NCI-H2227 treated with DMSO at 0.1 percent for 48 hours (cell line): ENCODE data around the gene LRFN2.

Experiments used
- DNase-seq: peaks from one replicate; lab custom pipeline; 2025; lab: John Stamatoyannopoulos, UW

Gene LRFN2

DNA sequence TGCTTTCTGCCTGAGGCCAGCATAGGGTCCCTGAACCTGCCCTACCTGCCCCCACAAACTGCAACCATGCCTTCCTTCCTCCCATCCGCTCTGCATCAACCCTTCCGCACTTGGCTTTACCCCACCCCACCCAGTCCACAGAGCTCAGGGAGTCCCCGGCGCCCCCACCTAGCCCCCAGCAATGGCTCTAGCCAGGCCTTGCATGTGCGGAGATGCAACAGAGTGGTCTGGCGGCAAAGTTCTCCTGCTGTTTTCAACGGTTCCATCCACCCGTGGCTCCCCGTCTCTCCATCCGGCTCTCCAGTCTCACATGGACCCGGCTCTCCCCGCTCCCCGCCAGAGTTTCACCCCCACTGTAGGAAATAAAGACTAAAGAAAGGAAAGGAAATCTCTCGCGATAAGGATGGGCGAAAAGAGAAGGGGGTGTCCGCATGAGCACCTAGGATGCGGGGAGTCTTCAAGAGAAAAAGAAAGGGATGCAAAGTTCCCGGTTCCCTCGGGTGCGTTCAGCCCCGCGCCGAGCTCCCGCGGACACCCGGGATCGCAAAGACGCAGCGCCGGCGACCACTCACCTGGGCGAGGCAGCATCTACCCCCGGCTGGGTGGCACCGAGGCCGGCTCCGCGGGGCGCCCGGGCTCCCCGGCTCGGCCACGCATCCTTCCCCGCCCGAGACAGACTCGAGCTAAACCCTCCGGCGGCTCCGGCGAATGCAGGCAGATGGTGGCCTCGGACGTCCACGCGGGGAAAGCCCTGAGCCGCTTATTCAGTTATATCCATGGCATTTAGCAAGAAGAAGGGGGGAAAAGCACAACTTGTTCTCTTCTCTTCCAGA is 579 bp downstream of the LRFN2 start:
- DNase-seq = peak; percentile 2

- peak; percentile 6 for DNase-seq
These were observed 1.4 kb downstream of the LRFN2 start for GRCh38 chr6:40585651-40586269.

GRCh38 chr6:40585223-40585622 is 1.9 kb downstream of the LRFN2 start:
- DNase-seq = no peak

DNA sequence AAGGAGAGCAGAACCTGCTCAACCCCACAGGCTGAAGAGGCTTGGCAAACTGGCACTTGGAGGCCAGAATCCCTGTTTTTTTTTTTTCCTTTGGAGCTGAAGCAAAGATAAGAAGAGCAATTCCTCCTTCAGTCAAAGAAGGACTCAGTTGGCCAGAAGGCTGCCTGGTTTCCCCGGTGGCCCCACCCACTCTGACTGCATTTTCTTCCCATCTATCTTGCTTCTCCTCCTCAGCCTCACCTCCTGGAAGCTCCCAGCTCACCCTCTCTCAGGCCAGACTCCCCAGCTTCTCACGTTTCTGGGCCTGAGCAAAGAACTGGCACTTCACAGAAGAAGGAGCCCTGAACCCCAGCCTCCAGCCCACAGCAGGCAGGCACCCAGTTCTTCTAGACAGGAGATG is 2.4 kb downstream of the LRFN2 start:
- DNase-seq = no peak

DNA sequence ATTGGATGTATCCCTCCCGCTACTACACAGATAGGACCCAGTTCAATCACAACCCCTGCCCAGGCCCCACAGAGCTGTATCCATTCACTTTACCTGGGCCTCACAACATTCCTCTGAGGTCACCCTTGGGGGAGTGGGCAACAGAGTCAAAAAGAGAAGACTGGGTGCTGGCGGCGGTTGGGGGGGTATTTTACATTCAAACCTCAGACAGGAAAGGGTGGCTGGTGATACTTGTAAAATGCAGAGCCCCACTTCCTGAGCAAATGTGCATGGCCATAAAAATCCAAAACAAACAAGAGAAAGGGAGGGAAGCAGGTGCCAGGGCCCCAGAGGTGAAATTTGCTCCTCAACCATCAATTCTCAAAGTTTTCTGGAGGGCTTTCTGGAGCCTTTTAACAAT is 3.5 kb downstream of the LRFN2 start:
- DNase-seq = no peak

- DNase-seq = no peak
These were observed 4.3 kb downstream of the LRFN2 start for GRCh38 chr6:40582892-40583291.

DNA sequence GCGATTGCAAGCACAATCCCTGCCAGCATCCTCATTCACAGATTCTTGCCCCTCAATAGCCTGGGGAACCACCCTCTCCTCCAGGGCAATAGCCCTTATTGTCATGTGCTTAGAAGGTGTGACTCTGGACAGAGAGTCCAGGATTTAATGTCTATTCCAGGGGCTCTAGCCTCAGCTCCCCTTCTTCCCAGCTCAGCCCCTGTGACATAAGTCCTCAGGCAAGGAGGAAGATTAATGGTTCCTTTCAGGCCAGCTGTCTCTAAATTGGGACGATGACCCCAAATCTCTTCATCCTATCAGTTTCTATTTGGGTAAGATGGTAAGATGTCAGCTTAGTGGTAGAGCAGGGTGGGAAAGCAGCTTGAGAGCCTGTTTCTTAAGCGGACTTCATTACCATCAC is 8.1 kb downstream of the LRFN2 start:
- DNase-seq = no peak

DNA sequence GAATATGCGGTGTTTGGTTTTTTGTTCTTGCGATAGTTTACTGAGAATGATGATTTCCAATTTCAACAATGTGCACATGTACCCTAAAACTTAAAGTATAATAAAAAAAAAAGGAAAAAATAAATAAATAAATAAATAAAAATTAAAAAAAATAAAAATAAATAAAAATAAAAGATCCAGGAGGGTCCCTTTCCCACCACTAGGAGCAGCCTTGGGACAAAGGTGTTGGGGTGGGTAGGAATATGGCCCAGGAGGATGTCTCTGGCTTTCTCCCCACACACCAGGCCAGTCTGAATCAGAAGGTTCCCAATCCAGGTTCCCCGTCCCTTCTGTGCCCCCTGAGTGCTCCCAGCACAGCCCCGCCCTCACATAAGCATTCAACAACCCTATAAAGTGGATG is 9.5 kb downstream of the LRFN2 start:
- no peak for DNase-seq

GRCh38 chr6:40573221-40573620 is 13.9 kb downstream of the LRFN2 start:
- no peak for DNase-seq

DNA sequence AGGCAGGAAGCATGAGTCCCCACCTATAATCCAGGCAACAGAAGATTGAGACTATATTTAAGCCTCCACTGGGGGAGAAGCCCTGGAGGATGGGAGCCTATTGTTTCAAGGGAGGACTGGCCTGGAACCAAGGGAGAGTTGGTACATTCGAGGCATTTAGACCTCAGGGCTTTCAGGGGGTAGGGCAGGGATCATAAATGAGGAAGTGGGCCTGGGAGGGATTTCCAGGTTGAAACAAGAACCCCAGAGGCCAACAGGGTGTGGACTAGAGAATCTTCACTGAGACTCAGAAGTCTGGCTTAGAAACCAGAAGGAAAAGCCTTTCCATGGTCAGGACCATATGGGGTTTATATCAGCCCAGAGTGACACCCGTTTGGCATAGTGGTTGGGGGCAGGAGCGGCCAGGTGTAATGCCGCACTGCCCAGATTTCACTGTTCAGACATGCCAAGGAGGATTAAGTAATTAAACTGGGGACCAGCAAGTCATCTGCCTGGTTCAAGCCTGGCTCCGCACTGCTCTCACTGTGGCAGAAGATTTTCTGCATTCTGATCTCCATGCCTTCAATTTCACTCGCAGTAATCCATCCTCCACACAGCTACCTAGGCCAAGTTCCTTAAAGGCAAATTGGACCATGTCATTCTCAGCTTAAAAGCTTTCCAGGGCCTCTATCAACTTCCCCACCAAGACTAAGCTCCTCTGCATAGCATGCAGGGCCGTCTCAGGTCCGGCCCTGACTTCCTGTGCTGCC is 17.8 kb downstream of the LRFN2 start:
- no peak for DNase-seq

DNA sequence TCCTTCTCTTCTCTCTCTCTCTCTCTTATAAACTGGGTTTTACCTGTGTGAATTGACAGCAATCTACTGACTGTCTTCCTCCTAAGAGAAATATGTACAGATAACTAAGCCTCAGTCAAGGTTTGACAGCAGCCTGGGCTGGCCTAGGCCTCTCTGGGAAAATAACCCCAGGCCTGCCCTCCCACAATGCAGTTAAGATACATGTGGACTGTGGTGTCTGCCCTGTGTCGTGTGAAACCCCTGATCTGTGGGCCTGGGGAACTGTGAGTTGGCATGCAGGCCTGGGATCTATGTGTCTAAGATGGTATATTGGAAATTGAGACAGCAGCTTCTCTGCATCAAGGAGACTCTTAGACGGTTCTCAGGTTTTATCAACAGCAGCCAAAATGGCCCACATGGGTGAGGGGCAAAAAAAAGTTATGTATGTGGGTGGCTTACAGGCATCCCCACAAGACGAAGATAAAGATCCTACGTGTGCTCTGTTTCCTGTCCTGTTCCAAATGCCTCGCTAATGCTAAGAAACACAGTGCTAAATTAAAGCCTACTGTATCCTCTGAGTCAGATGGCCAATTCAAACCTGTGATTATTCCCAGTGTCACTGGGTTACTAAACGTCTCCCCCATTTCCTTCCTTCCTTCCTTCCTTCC is 19.0 kb downstream of the LRFN2 start:
- DNase-seq = no peak

DNA sequence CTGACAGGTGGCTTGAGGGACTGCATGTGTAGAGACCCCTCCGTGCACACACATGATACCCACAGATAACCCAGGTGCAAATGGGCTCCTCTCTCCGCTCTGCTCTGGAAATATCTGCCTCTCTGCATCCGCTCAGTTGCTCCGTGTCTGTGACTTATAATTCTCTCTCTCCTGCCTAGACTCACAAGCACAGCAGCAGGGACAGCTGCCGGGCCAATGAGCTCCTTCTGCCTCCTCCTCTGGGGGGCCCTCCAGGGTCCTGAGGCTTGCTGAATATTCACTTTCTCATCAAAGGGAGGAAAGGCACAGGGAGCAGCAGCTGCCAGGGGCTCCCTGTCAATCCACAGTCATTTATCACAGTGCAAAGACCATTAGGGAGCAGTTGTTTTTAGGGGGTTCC is 24.1 kb downstream of the LRFN2 start:
- DNase-seq = no peak

GRCh38 chr6:40559056-40559455 is 28.1 kb downstream of the LRFN2 start:
- DNase-seq = no peak

DNA sequence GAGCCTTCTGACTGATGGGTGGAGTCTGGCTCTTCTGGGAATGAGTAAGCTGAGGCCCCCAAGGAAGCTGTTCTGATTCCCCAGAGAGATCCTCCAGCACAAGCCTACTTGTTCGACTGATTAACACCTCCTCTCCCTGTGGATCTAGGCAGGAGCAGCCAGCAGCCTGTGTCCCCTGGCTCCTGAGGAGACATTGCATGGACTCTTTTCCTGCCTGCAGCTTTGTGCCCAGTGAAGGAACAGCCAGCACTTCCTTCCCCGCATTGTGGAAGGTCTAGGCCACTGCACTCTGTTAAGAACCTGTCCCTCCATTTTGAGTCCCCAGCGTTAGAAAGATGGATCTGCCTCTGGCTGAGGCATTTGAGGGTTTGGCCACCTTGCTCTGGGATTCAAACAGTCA is 29.1 kb downstream of the LRFN2 start:
- no peak for DNase-seq

GRCh38 chr6:40556881-40557280 is 30.3 kb downstream of the LRFN2 start:
- no peak for DNase-seq

GRCh38 chr6:40556023-40556422 is 31.1 kb downstream of the LRFN2 start:
- no peak for DNase-seq

DNA sequence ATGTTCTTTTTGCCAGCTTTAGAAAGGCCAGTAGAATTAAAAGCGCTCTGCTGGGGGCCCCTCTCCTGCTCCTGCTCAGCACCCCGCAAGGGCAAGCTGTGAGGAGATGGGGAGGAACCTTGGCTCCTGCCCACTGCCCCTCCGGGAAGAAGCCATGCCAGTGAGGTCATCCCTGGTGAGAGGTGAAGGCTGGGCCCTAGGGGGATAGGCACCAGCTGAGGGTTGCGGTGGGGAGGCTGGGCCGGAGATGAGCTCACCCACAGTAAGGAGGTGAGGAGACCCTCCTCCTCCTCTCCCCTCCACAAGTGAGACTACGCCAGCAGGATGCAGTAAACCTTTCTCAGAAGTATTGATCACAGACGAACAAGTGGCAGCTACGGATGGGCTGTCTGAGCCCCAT is 32.1 kb downstream of the LRFN2 start:
- DNase-seq = no peak

GRCh38 chr6:40552941-40553340 is 34.2 kb downstream of the LRFN2 start:
- no peak for DNase-seq

- DNase-seq = no peak
These were observed 35.1 kb downstream of the LRFN2 start for GRCh38 chr6:40551966-40552505.

GRCh38 chr6:40550202-40551101 is 36.7 kb downstream of the LRFN2 start:
- DNase-seq = peak; percentile 21

DNA sequence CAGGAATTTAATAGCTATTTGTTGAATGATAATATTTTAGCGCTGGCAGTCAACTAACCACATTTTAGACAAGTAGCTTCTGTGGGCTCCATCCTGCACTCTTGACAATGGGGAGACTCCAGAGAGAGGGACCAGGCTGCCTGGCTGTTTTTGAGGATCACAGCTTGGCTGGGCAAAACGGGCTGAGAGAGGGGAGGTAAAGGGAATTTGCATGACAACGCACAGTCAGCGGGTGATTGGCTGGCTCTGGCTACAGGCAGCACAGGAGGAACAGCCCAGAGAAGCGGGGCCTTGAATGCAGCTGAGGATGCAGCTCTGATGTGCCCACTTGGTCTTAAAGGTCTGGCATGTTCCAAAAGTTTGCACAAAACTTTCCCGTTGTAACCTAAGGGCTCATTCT is 41.2 kb downstream of the LRFN2 start:
- no peak for DNase-seq
